ENCODE data around the gene DGKB. TPM values are rescaled to one million over a fixed set of nuclear protein-coding genes. Genes with fewer than 3 reads are reported as not detected.

DGKB gene
- total RNA-seq, 1 experiment from 2014 or later = not detected

GRCh38 chr7:14714161-14714728 is 188.3 kb downstream of the DGKB start:
- Mint-ChIP-seq H3K27me3 (ENCODE audit: insufficient read depth, unreplicated experiment) (peaks cover 71% of the 10 kb centered on the region), H3K9me3 (ENCODE audit: unreplicated experiment) (no peaks in the 10 kb centered on the region), H3K36me3 (ENCODE audit: insufficient read depth, unreplicated experiment) (no peaks in the 10 kb centered on the region), H3K27ac (ENCODE audit: low read depth, unreplicated experiment) (no peak overlapping the region), H3K4me3 (ENCODE audit: unreplicated experiment) (no peak overlapping the region), H3K4me1 (ENCODE audit: insufficient read depth, unreplicated experiment) (no peaks in the 10 kb centered on the region)
- POLR2A ChIA-PET = no interaction called here
- BruUV-seq (replicated peaks) = no TSS peak
- intact Hi-C loops (cut with micrococcal nuclease) = no loop called here
- DNase-seq (ENCODE audit: unreplicated experiment) = no peak
- CTCF ChIA-PET = interaction anchor here (0.9 to 2.0 kb wide), 2 partner anchors 9 to 1432 kb away, joined by 3 to 7 read pairs; no protein-coding TSS in a partner anchor
- TF ChIP-seq CTCF (IDR thresholded peaks at IDR 0.05; ENCODE audit: unreplicated experiment) = no peak

GRCh38 chr7:14698239-14698638 is 204.3 kb downstream of the DGKB start:
- H3K4me1 Mint-ChIP-seq (ENCODE audit: insufficient read depth, unreplicated experiment) = no peaks in the 10 kb centered on the region
- ChIA-PET POLR2A (no interaction called here), CTCF (interaction anchor here (0.6 to 1.0 kb wide), 2 partner anchors 13 to 1174 kb away, joined by 3 to 5 read pairs; no protein-coding TSS in a partner anchor)
- no peak overlapping the region for H3K4me3 Mint-ChIP-seq (ENCODE audit: unreplicated experiment)
- no TSS peak for BruUV-seq (replicated peaks)
- no peaks in the 10 kb centered on the region for H3K9me3 Mint-ChIP-seq (ENCODE audit: unreplicated experiment)
- no peak overlapping the region for H3K27ac Mint-ChIP-seq (ENCODE audit: low read depth, unreplicated experiment)
- TF ChIP-seq CTCF (IDR thresholded peaks at IDR 0.05; ENCODE audit: unreplicated experiment) = peak; percentile 13
- peaks cover 47% of the 10 kb centered on the region for H3K27me3 Mint-ChIP-seq (ENCODE audit: insufficient read depth, unreplicated experiment)
- no peak for DNase-seq (ENCODE audit: unreplicated experiment)
- H3K36me3 Mint-ChIP-seq (ENCODE audit: insufficient read depth, unreplicated experiment) = no peaks in the 10 kb centered on the region
- intact Hi-C loops (cut with micrococcal nuclease) = loop anchor here (2.0 to 5.0 kb wide), 2 partner anchors 319 to 1023 kb away; no protein-coding TSS in a partner anchor

- no peak for TF ChIP-seq CTCF (IDR thresholded peaks at IDR 0.05; ENCODE audit: unreplicated experiment)
- BruUV-seq (replicated peaks) = no TSS peak
- DNase-seq (ENCODE audit: unreplicated experiment) = no peak
- intact Hi-C loops (cut with micrococcal nuclease) = loop anchor here (2.0 to 5.0 kb wide), 2 partner anchors 320 to 1023 kb away; no protein-coding TSS in a partner anchor
- ChIA-PET POLR2A (no interaction called here), CTCF (interaction anchor here (0.6 to 1.0 kb wide), 2 partner anchors 13 to 1173 kb away, joined by 3 to 5 read pairs; no protein-coding TSS in a partner anchor)
- no peaks in the 10 kb centered on the region for H3K36me3 Mint-ChIP-seq (ENCODE audit: insufficient read depth, unreplicated experiment)
- no peaks in the 10 kb centered on the region for H3K4me1 Mint-ChIP-seq (ENCODE audit: insufficient read depth, unreplicated experiment)
- no peaks in the 10 kb centered on the region for H3K9me3 Mint-ChIP-seq (ENCODE audit: unreplicated experiment)
- H3K27ac Mint-ChIP-seq (ENCODE audit: low read depth, unreplicated experiment) = no peak overlapping the region
- H3K27me3 Mint-ChIP-seq (ENCODE audit: insufficient read depth, unreplicated experiment) = peaks cover 47% of the 10 kb centered on the region
- no peak overlapping the region for H3K4me3 Mint-ChIP-seq (ENCODE audit: unreplicated experiment)
Observed at GRCh38 chr7:14697684-14698083, 204.9 kb downstream of the DGKB start.

- DNase-seq (ENCODE audit: unreplicated experiment) = peak; percentile 42
- Mint-ChIP-seq H3K27me3 (ENCODE audit: insufficient read depth, unreplicated experiment) (peaks cover 33% of the 10 kb centered on the region), H3K4me3 (ENCODE audit: unreplicated experiment) (no peak overlapping the region), H3K27ac (ENCODE audit: low read depth, unreplicated experiment) (no peak overlapping the region), H3K9me3 (ENCODE audit: unreplicated experiment) (no peaks in the 10 kb centered on the region), H3K4me1 (ENCODE audit: insufficient read depth, unreplicated experiment) (no peaks in the 10 kb centered on the region), H3K36me3 (ENCODE audit: insufficient read depth, unreplicated experiment) (no peaks in the 10 kb centered on the region)
- peak; percentile 88 for TF ChIP-seq CTCF (IDR thresholded peaks at IDR 0.05; ENCODE audit: unreplicated experiment)
- ChIA-PET POLR2A (interaction anchor here (0.7 to 1.2 kb wide), 4 partner anchors 10 to 1411 kb away, joined by 3 read pairs; no protein-coding TSS in a partner anchor), CTCF (interaction anchor here (0.5 to 4.4 kb wide), 51 partner anchors 9 to 1416 kb away, joined by 3 to 90 read pairs (median 3); no protein-coding TSS in a partner anchor)
- intact Hi-C loops (cut with micrococcal nuclease) = loop anchor here (1.0 to 2.0 kb wide), 3 partner anchors 208 to 1409 kb away; no protein-coding TSS in a partner anchor
- no TSS peak for BruUV-seq (replicated peaks)
Observed at GRCh38 chr7:14691597-14692203, 210.9 kb downstream of the DGKB start.

Data from MCF 10A (cell line).